OCI-LY3 (cell line): ENCODE results near the gene INTS3.

ENCODE experiments used
- H2AFZ ChIP-seq: fragments of 200-600, 300-600 bp; shearing (Covaris generic); 2 replicates; pipeline ENCODE4 v1.6.0; 2014; ENCODE audit warnings: antibody characterized with exemption, low read depth, low read length
- H3K27ac ChIP-seq: fragments of 200-600, 300-600 bp; sonication (generic); 2 replicates; pipeline ENCODE4 v1.5.1; 2014; ENCODE audit warnings: mild to moderate bottlenecking, low read length, moderate library complexity, mixed read lengths
- H3K27me3 ChIP-seq: fragments of 200-600, 300-600 bp; sonication (generic); 2 replicates; pipeline ENCODE4 v1.6.1; 2014; ENCODE audit warnings: low read depth, low read length, mixed read lengths
- H3K36me3 ChIP-seq: fragments of 200-600, 300-600 bp; sonication (generic); replicated peaks from 2 replicates; pipeline ENCODE3; 2014; ENCODE audit warnings: low read depth, low read length, mixed read lengths
- H3K4me1 ChIP-seq: fragments of 300-600, 200-600 bp; sonication (generic); 2 replicates; pipeline ENCODE4 v1.6.1; 2014; ENCODE audit warnings: low read length, mixed read lengths
- H3K4me2 ChIP-seq: fragments of 200-600, 300-600 bp; sonication (generic); 2 replicates; pipeline ENCODE4 v1.6.1; 2014; ENCODE audit warnings: low read length, mixed read lengths
- H3K4me3 ChIP-seq: fragments of 300-600, 200-600 bp; sonication (generic); 2 replicates; pipeline ENCODE4 v1.5.1; 2014; ENCODE audit warnings: antibody characterized with exemption, mild to moderate bottlenecking, low read length, moderate library complexity
- H3K79me2 ChIP-seq: fragments of 300-600, 200-600 bp; shearing (Covaris generic); 2 replicates; pipeline ENCODE4 v1.6.1; 2014; ENCODE audit warnings: mild to moderate bottlenecking, low read length, mixed read lengths
- H3K9ac ChIP-seq: fragments of 300-600, 200-600 bp; shearing (Covaris generic); 2 replicates; pipeline ENCODE4 v1.6.0; 2014; ENCODE audit warnings: mild to moderate bottlenecking, low read length, moderate library complexity
- H3K9me3 ChIP-seq: fragments of 200-600, 300-600 bp; shearing (Covaris generic); 2 replicates; pipeline ENCODE4 v1.6.1; 2014; ENCODE audit warnings: low read length, mixed read lengths; ENCODE audit not compliant: insufficient read depth
- H4K20me1 ChIP-seq: fragments of 200-600, 300-600 bp; sonication (generic); 2 replicates; pipeline ENCODE4 v1.6.1; 2016; ENCODE audit warnings: low read length, mixed read lengths; ENCODE audit not compliant: insufficient read depth
- EZH2phosphoT487 ChIP-seq: fragments of 200-600 bp; shearing (Covaris generic); IDR thresholded peaks from 2 replicates; pipeline ENCODE4 v1.6.1; 2018; ENCODE audit warnings: antibody characterized with exemption, mixed run types, low read depth
- TF ChIP-seq, protein P1 (sequence below): fragments of 200-600, 300-600 bp; sonication (generic); IDR thresholded peaks from 2 replicates; pipeline ENCODE4 v1.5.1; 2014; ENCODE audit warnings: antibody characterized with exemption, low read length, low read depth

Gene INTS3

DNA sequence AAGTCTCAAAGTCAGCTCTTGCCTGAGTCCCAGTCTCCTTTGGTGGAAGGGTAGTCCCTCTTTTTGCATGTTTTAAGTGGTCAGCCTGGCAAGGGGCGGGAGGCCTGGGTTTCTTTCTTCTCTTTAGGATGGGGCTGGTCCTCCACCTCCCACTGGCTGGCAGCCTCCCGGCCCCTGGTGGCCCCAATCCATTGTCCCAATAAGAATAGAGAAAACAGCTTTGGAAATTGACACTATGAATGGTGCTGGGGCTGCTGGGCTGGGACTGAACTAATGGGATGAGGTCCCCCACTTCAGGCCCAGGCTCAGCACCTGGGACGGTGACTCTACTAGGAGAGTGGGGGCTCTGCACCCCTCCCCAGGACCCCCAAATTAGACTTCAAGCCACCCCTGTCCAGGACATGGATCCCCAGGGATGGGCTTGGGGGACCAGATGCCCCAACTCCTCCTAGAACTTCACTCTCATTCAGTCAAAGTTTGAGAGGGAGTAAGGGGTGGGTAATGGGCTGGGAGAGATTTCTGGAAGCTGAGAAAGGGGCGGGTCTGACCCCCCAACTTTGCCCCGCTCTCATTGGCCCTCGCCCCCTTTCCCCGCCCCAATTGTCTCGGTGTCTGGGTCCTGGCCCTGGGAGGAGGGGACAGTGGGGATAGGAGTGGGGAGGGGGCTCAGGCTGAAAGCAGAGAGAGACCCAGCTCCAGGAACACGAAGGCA lies 65.6 kb downstream of the INTS3 start:
- Histone ChIP-seq H3K4me1 (peaks cover 40% of the 10 kb centered on the region), H3K36me3 (no peaks in the 10 kb centered on the region), H3K27me3 (peaks cover 12% of the 10 kb centered on the region), H3K9ac (no peak overlapping the region), H3K9me3 (no peaks in the 10 kb centered on the region), H3K4me3 (no peak overlapping the region), H3K27ac (no peak overlapping the region), H2AFZ (no peak overlapping the region), H3K4me2 (no peak overlapping the region), H3K79me2 (no peaks in the 10 kb centered on the region), H4K20me1 (no peaks in the 10 kb centered on the region)
- TF ChIP-seq, protein P1, sequence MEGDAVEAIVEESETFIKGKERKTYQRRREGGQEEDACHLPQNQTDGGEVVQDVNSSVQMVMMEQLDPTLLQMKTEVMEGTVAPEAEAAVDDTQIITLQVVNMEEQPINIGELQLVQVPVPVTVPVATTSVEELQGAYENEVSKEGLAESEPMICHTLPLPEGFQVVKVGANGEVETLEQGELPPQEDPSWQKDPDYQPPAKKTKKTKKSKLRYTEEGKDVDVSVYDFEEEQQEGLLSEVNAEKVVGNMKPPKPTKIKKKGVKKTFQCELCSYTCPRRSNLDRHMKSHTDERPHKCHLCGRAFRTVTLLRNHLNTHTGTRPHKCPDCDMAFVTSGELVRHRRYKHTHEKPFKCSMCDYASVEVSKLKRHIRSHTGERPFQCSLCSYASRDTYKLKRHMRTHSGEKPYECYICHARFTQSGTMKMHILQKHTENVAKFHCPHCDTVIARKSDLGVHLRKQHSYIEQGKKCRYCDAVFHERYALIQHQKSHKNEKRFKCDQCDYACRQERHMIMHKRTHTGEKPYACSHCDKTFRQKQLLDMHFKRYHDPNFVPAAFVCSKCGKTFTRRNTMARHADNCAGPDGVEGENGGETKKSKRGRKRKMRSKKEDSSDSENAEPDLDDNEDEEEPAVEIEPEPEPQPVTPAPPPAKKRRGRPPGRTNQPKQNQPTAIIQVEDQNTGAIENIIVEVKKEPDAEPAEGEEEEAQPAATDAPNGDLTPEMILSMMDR: no peak
- TF ChIP-seq EZH2phosphoT487: no peak

DNA sequence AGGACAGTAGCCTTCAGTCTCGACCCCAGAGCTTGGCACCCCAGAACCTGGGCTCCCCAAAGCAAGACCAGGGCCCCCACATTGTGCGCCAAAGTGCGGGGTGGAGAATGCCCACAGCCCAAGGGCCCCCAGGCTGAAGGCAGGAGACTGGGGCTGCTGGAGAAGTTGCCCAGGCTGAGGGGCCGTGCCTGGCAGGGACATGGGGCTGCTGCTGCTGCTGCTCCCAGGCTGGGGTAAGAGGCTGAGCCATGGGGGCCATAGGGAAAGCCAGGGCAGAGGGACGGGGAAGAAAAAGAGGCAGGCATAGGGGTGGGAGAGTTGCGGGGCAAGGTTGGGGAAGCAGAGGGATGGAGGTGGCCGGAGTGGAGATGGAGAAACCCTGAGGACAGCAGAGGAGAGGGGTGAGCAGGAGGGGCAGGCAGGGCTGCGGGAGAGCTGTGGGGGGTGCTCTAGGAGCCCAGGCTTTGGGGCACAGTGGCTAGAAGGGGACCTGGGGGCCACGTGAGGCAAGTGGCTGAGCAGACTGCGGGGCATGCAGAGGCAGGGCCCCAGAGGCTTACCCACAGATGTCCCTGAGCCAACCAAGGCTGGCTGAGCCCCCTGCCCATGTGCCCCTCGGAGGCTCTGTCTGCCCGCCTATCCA lies 66.2 kb downstream of the INTS3 start:
- H3K4me1 ChIP-seq: peaks cover 35% of the 10 kb centered on the region
- H3K79me2 ChIP-seq: no peaks in the 10 kb centered on the region
- no peak overlapping the region for H3K4me2 ChIP-seq
- H3K9me3 ChIP-seq: no peaks in the 10 kb centered on the region
- peaks cover 7% of the 10 kb centered on the region for H3K27me3 ChIP-seq
- no peak overlapping the region for H3K4me3 ChIP-seq
- no peaks in the 10 kb centered on the region for H4K20me1 ChIP-seq
- no peak overlapping the region for H2AFZ ChIP-seq
- no peaks in the 10 kb centered on the region for H3K36me3 ChIP-seq
- TF ChIP-seq EZH2phosphoT487: no peak
- TF ChIP-seq, protein P1: no peak
- no peak overlapping the region for H3K9ac ChIP-seq
- H3K27ac ChIP-seq: no peak overlapping the region

DNA sequence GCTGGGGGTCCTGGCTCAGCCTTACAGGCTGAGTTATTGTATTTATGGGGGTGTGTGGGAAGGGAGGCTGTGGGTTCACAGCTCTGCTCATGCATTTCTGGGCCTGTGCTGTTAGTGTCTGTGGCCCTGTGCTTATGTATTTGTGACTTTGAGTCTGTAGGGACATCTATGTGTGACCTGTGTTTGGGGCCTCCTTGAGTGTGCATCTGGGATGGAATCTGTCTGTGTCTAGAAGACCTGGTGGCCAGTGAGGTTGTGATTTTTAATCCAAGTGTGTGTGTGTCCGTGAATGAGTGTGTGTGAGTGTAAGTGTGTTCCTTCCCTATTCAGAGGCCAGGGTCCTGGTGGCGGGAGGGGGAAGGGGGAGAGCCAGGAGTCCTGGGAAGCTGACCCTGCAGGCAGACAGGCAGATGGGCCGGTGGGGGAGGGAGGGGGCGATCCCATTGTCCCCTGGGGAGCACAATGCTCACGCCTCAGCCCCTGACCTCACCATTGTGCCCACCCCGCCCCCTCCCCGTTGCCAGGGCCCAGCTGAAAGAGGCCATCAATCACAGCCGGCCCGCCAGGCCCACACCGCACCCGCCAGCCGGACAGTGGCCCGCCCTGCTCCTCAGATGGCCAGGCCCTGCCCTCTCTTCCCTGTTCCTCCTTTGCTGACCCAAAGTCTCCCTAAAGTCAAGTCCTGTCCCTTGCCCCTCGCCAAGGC lies 66.9 kb downstream of the INTS3 start:
- Histone ChIP-seq H3K36me3 (no peaks in the 10 kb centered on the region), H2AFZ (no peak overlapping the region), H3K4me2 (no peak overlapping the region), H3K9ac (no peak overlapping the region), H3K9me3 (no peaks in the 10 kb centered on the region), H3K4me3 (no peak overlapping the region), H4K20me1 (no peaks in the 10 kb centered on the region), H3K4me1 (peaks cover 28% of the 10 kb centered on the region), H3K27me3 (peaks cover 4% of the 10 kb centered on the region; the same call in 1 of the 2 replicates), H3K27ac (no peak overlapping the region), H3K79me2 (no peaks in the 10 kb centered on the region)
- TF ChIP-seq EZH2phosphoT487: no peak
- TF ChIP-seq, protein P1: no peak

DNA sequence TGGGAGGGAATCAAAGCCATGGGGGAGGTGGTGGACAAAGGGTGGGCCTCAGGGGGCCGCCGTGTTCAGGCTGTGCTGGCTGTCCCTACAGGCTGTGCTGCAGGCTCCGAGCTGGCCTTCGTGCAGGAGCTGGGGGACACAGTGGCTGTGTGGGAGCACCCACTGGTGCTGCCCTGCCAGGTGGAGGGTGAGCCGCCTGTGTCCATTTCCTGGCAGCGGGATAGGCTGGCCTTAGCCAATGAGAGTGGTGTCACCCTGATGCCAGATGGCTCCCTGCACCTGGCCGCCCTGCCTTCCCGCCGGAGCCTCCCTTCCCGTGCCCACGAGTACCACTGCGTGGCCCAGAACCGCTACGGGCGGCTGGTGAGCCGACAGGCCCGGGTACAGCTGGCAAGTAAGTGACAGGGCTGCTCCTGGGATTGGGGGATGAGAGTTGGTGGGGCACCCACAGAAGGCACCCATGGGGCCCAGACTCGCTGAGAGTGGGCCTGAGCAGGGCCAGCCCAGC lies 67.5 kb downstream of the INTS3 start:
- Histone ChIP-seq H3K27me3 (peaks cover 4% of the 10 kb centered on the region; the same call in 1 of the 2 replicates), H3K9me3 (no peaks in the 10 kb centered on the region), H3K36me3 (no peaks in the 10 kb centered on the region), H2AFZ (no peak overlapping the region), H3K4me1 (peaks cover 22% of the 10 kb centered on the region), H3K27ac (no peak overlapping the region), H3K79me2 (no peaks in the 10 kb centered on the region), H3K9ac (no peak overlapping the region), H3K4me3 (no peak overlapping the region), H3K4me2 (no peak overlapping the region), H4K20me1 (no peaks in the 10 kb centered on the region)
- TF ChIP-seq, protein P1: no peak
- TF ChIP-seq EZH2phosphoT487: no peak
